MCF 10A (cell line): ENCODE data around the gene CACNG3. TPM values are rescaled to one million over a fixed set of nuclear protein-coding genes. Genes with fewer than 3 reads are reported as not detected.

ENCODE experiments used
- BruUV-seq: library from RNA; stranded (reverse); fragments of 400-500 nt; replicated peaks from 2 replicates; lab custom pipeline; 2021; lab: Mats Ljungman, UMichigan
- CTCF ChIA-PET: fragments of 300-600 bp; sonication (Branson Sonifier 250); formaldehyde crosslinking; extraction: SDS; loops from one replicate; lab custom pipeline; 2021; ENCODE audit warnings: antibody characterized with exemption, inconsistent platforms; lab: Yijun Ruan, JAX
- POLR2A ChIA-PET: fragments of 300-600, 350-650 bp; sonication (Branson Sonifier 250); formaldehyde crosslinking; extraction: SDS; loops from one replicate; lab custom pipeline; 2020; ENCODE audit warnings: antibody characterized with exemption, inconsistent platforms; lab: Yijun Ruan, JAX
- DNase-seq: peaks from one replicate; pipeline ENCODE4 v3.0.0-alpha.2; 2018; ENCODE audit not compliant: unreplicated experiment
- H3K27ac Mint-ChIP-seq: one replicate; pipeline ENCODE4 v1.8.0; 2022; ENCODE audit warnings: mild to moderate bottlenecking, low read depth, mixed read lengths; ENCODE audit not compliant: unreplicated experiment
- H3K27me3 Mint-ChIP-seq: one replicate; pipeline ENCODE4 v1.8.0; 2022; ENCODE audit warnings: mixed read lengths; ENCODE audit not compliant: insufficient read depth, unreplicated experiment
- H3K36me3 Mint-ChIP-seq: one replicate; pipeline ENCODE4 v1.8.0; 2022; ENCODE audit warnings: mild to moderate bottlenecking, moderate library complexity, mixed read lengths; ENCODE audit not compliant: insufficient read depth, unreplicated experiment
- H3K4me1 Mint-ChIP-seq: one replicate; pipeline ENCODE4 v1.8.0; 2022; ENCODE audit warnings: mixed read lengths; ENCODE audit not compliant: insufficient read depth, unreplicated experiment
- H3K4me3 Mint-ChIP-seq: one replicate; pipeline ENCODE4 v1.8.0; 2022; ENCODE audit warnings: mild to moderate bottlenecking, moderate library complexity, mixed read lengths; ENCODE audit not compliant: unreplicated experiment
- H3K9me3 Mint-ChIP-seq: one replicate; pipeline ENCODE4 v1.8.0; 2022; ENCODE audit warnings: mixed read lengths; ENCODE audit not compliant: unreplicated experiment
- CTCF ChIP-seq: fragments of 200-600 bp; IDR thresholded peaks from one replicate; pipeline ENCODE4 v1.8.0; 2022; ENCODE audit warnings: antibody characterized with exemption, mild to moderate bottlenecking; ENCODE audit not compliant: unreplicated experiment
- intact Hi-C: fragments of 100-400 bp; cut with micrococcal nuclease; formaldehyde crosslinking; loops from 2 replicates; pipeline ENCODE4 v1.14.1; 2022
- total RNA-seq: library from RNA; stranded (reverse); gene quantifications from 2 replicates; pipeline ENCODE4 v1.2.3, GENCODE V29; 2022

CACNG3 gene
- total RNA-seq, 1 experiment from 2014 or later = not detected

- no peaks in the 10 kb centered on the region for H3K36me3 Mint-ChIP-seq
- H3K27me3 Mint-ChIP-seq = peaks cover 78% of the 10 kb centered on the region
- DNase-seq = no peak
- H3K4me3 Mint-ChIP-seq = no peak overlapping the region
- ChIA-PET POLR2A (interaction anchor here (0.8 kb wide), 1 partner anchor 9 kb away, joined by 3 read pairs; no protein-coding TSS in a partner anchor), CTCF (interaction anchor here (1.4 kb wide), 1 partner anchor 38 kb away, joined by 6 read pairs; no protein-coding TSS in a partner anchor)
- no peak for TF ChIP-seq CTCF
- intact Hi-C loops = no loop called here
- no peak overlapping the region for H3K27ac Mint-ChIP-seq
- H3K9me3 Mint-ChIP-seq = no peaks in the 10 kb centered on the region
- BruUV-seq = no TSS peak
- no peaks in the 10 kb centered on the region for H3K4me1 Mint-ChIP-seq
Observed at GRCh38 chr16:24214992-24215391, 41.1 kb upstream of the CACNG3 start.

- H3K4me3 Mint-ChIP-seq = no peak overlapping the region
- TF ChIP-seq CTCF = no peak
- no TSS peak for BruUV-seq
- intact Hi-C loops = no loop called here
- no peak overlapping the region for H3K27ac Mint-ChIP-seq
- no peaks in the 10 kb centered on the region for H3K36me3 Mint-ChIP-seq
- no peak for DNase-seq
- H3K4me1 Mint-ChIP-seq = no peaks in the 10 kb centered on the region
- H3K9me3 Mint-ChIP-seq = no peaks in the 10 kb centered on the region
- POLR2A ChIA-PET = interaction anchor here (0.7 kb wide), 1 partner anchor 32 kb away, joined by 3 read pairs; no protein-coding TSS in a partner anchor
- H3K27me3 Mint-ChIP-seq = peaks cover 59% of the 10 kb centered on the region
- CTCF ChIA-PET = interaction anchor here (0.5 to 0.7 kb wide), 3 partner anchors 145 to 449 kb away, joined by 3 read pairs; no protein-coding TSS in a partner anchor
Observed at GRCh38 chr16:24216961-24217360, 39.2 kb upstream of the CACNG3 start.

GRCh38 chr16:24217461-24217860 lies 38.7 kb upstream of the CACNG3 start:
- no TSS peak for BruUV-seq
- no peak for DNase-seq
- Mint-ChIP-seq H3K9me3 (no peaks in the 10 kb centered on the region), H3K4me3 (no peak overlapping the region), H3K4me1 (no peaks in the 10 kb centered on the region), H3K27ac (no peak overlapping the region), H3K27me3 (peaks cover 57% of the 10 kb centered on the region), H3K36me3 (no peaks in the 10 kb centered on the region)
- CTCF ChIA-PET = interaction anchor here (0.5 to 0.7 kb wide), 3 partner anchors 146 to 450 kb away, joined by 3 read pairs; no protein-coding TSS in a partner anchor
- intact Hi-C loops = no loop called here
- TF ChIP-seq CTCF = no peak
- POLR2A ChIA-PET = no interaction called here

- Mint-ChIP-seq H3K36me3 (no peaks in the 10 kb centered on the region), H3K27me3 (peaks cover 65% of the 10 kb centered on the region), H3K4me3 (no peak overlapping the region), H3K27ac (no peak overlapping the region), H3K9me3 (no peaks in the 10 kb centered on the region), H3K4me1 (no peaks in the 10 kb centered on the region)
- CTCF ChIA-PET = no interaction called here
- no TSS peak for BruUV-seq
- DNase-seq = no peak
- POLR2A ChIA-PET = no interaction called here
- no peak for TF ChIP-seq CTCF
- intact Hi-C loops = no loop called here
Observed at GRCh38 chr16:24218299-24218698, 37.8 kb upstream of the CACNG3 start.
